OCI-LY7 (cell line): Measurements from ENCODE around the gene GPR25.

Experiments used
- CTCF ChIP-seq: fragments of 200-600 bp; sonication (generic); conservative IDR thresholded peaks from 2 replicates; pipeline ENCODE4 v1.5.1; 2014; ENCODE audit warnings: mild to moderate bottlenecking, antibody characterized with exemption, low read length, moderate library complexity, mixed read lengths
- EZH2phosphoT487 ChIP-seq: fragments of 200-600 bp; sonication (generic); IDR thresholded peaks from 2 replicates; pipeline ENCODE4 v1.6.1; 2018; ENCODE audit warnings: low read depth, borderline replicate concordance, mild to moderate bottlenecking, mixed run types, antibody characterized with exemption, low read length, moderate library complexity, mixed read lengths

GRCh38 chr1:200869753-200870391 is 2.9 kb upstream of the GPR25 start:
- no peak for TF ChIP-seq CTCF
- no peak for TF ChIP-seq EZH2phosphoT487
